GM12891 (cell line): ENCODE measurements around the gene HSH2D.

Experiments used
- POLR2A ChIP-seq: IDR thresholded peaks from 2 replicates; pipeline ENCODE4 v1.6.1; 2011; ENCODE audit warnings: low read depth, low read length, control low read depth
- POLR2AphosphoS5 ChIP-seq: IDR thresholded peaks from 2 replicates; pipeline ENCODE4 v1.6.1; 2011; ENCODE audit warnings: low read depth, low read length, control low read depth
- POU2F2 ChIP-seq: IDR thresholded peaks from 2 replicates; pipeline ENCODE4 v1.6.1; 2011; ENCODE audit warnings: low read depth, mild to moderate bottlenecking, control low read depth, low read length, moderate library complexity
- SPI1 ChIP-seq: IDR thresholded peaks from 2 replicates; pipeline ENCODE4 v1.6.1; 2011; ENCODE audit warnings: low read depth, low read length, control low read depth
- TAF1 ChIP-seq: IDR thresholded peaks from 2 replicates; pipeline ENCODE4 v1.6.1; 2011; ENCODE audit warnings: low read depth, low read length, control low read depth

- TF ChIP-seq POLR2AphosphoS5 (peak; percentile 82), POLR2A (no peak; the same call in none of the 2 replicates), SPI1 (no peak), TAF1 (no peak), POU2F2 (no peak)
Measured at GRCh38 chr19:16096280-16096855, 47.1 kb upstream of the HSH2D start.
